Activated CD8-positive, alpha-beta memory T cell treated with anti-CD3 and anti-CD28 coated beads, Interleukin-2, amount 50 U/mL, for 48 hours (primary cell): ENCODE measurements around the gene PSKH1.

Source experiments
- DNase-seq: peaks from one replicate; pipeline ENCODE4 v3.0.0-alpha.2; 2020

PSKH1 gene

DNA sequence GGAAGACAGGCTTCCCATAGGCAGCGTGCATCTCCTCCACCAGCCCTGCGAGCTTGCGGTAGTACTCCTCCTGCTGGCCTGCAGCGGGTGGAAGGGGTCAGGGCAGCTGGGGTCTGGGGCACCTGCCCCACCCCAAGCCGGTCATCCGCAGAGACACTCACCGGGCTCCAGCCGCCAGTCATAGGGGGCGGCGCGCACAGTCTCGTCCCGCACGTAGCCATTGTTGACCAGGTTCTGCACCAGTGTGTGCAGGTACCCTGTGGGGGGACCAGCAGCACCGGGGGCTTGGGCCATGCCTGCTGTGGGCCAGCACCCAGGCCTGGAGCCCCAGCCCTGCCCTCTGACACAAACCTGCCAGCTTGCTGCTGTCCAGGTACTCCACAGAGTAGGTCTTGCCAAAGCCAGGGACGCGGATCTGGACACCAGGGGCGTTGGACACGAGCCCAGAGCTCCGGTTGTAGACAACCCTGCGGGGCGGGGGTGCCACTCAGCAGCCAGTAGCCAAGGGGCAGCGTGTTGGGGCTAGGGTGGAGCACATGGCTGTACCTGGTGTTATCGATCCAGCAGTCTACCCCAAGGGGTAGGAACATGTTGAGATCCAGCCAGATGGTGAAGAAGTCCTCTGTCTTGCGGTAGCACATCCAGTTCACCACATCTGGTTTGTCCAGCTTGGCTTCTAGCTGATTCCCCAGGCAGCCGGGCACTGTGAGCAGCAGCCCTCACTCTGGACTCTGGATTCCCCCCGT, 49.6 kb downstream of the PSKH1 start:
- no peak for DNase-seq

DNA sequence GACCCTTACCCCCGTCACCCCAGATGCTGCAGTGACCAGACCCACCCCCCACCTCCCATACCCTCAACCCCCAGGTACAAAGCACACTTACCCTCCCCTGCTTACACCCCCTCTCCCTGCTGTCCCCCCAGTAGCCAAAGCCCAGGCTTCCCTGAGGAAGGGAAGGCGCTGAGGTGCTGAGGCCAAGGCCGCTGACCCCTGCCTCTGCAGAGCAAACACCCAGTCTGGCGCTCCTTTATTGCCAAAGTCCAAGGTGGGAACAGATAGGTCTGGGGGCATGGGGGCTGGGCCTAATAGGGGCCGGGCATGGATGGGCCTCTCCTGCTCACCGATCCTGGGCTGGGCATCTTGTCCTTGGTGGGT, 50.2 kb downstream of the PSKH1 start:
- no peak for DNase-seq

DNA sequence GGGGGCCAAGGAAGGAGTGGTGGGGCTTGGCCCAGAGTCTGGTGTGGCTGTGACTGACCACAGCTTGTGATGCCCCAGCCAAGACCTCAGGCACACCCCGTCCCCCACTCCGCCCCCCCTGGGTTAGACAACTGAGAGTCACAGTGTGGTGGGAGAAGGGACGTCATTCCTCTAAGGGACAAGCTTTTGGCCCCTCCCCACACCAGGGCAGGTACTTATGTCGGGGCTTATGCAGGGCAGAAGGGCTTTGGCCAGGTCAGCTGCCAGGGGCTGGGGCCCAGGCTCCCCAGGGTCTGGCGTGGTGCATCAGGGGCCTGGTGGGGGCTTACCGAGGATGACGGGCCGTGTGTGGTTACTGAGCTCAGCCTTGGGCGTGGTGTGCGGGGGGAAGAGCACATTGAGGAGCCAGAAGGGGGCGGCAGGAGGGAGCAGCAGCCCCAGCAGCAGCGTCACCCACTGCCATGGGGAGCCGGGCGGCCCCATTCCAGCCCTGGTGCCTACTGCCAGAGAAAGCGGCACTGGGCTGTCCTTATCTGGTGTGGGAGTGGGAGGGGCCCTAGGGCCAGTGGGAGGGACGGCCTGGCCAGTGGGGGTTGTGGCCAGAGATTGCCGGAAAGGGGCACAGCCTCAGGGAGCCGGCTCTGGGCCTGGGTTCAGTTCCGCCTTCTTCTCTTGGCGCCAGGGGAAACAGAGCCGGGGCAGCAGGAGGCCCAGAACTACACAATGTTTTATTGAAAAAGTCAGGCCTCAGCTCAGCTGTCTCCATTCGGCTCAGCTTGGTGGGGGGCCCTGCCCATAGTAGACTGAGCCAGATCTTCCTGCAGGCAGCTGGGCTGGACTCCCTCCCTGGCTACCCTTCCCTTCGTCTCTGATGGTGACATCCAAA, 50.8 kb downstream of the PSKH1 start, which contains the start of gene LCAT:
LCAT (minus strand) TSS at position 502 of the 886 bp plus-strand sequence; CDS start at position 483, 19 bp downstream.
- DNase-seq, result no peak

- DNase-seq, result no peak
Observed at GRCh38 chr16:67944690-67945391, 51.8 kb downstream of the PSKH1 start.

DNA sequence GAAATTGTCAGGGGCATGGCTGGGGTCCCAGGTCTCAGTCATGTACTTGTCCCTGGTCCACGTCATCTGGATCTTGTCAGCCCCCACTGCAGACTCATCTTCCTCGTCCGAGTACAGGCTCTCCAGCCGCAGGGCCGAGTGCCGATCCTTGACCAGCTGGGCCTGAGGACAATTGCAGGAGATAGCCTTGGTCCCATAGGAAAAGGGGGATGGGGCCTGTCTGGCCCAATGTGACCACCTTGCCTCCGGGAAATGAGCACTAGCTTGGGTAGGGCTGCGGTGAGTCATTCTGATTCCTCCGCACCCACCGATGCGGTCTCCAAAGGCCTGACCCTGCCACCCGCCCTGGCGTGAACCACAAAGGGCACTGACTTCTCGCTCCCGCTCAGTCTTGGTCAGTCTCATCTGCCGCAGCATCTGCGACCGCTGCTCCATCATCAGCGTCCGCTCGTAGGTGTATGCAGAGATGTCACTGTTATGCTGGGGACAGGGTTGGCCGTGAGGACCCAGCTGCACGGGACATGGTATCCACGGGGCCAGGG, 52.4 kb downstream of the PSKH1 start:
- no peak for DNase-seq

GRCh38 chr16:67946128-67946569, 53.1 kb downstream of the PSKH1 start:
- no peak for DNase-seq

- no peak for DNase-seq
Observed at GRCh38 chr16:67946966-67947558, 54.0 kb downstream of the PSKH1 start.

- no peak for DNase-seq
Observed at GRCh38 chr16:67948015-67948414, 55.0 kb downstream of the PSKH1 start.

DNA sequence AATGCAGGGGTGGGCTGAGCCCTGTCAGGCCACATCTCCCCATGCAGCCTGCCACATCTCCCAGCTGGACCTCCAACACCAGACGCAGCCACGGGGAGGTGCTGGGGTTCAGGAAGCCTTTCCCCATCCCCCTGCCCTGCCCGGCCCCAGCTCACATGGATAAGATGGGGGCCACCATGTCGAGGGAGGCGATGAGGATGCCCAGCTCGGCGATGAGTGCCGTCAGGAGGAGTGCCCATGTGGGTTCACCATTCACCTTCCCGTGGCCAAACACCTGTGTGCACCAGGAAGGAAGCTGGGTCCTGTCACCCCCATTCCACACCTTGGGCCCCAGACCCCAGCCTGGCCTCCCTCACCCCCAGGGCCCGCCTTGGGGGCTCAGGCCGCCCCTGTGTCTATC, 56.6 kb downstream of the PSKH1 start:
- DNase-seq, result no peak

DNA sequence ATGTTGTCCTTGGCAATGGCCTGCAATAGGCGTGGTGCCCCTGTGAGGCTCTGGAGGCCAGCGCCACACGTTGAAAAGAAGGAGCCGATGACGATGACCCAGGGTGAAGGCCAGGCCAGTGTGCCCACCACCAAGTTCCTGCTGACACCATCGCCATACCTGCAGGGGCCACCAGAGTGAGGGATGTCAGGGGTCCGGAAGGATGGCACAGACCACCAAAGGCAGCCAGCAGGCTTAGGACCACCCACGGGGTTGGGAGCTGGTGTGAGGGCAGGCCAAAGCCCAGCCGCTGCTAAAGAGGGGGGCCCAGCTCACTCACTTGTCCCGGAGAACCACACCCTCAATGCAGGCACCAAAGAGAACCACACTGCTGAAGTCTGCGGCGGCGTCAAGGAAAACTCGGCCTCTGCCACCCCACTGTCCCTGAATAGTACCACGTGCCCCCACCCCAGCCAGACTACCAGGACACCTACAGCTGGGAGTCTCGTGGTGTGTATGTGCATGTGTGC, 57.3 kb downstream of the PSKH1 start:
- no peak for DNase-seq

DNA sequence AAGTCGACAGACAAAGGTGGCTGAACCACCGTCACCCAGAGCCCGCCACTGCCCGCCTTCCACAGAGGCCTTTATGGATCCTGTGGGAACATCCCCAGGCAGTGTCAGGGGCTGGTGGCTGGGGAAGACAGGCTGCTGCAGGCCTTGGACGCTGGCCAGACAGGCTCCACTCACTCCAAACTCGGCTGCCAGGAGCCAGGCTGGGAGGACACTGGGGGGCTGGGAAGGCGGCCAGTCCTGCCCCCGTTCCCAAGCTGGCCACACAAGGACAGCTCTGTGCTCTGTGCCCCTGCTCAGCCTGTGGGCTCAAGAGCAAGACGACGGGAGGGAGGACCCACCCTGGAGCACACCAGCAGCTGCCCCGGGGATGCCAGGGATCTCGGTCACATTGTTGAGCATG, 58.4 kb downstream of the PSKH1 start:
- no peak for DNase-seq

GRCh38 chr16:67953641-67954375, 60.8 kb downstream of the PSKH1 start:
- DNase-seq, result no peak

- DNase-seq, result no peak
Observed at GRCh38 chr16:67954421-67955196, 61.6 kb downstream of the PSKH1 start.

GRCh38 chr16:67957622-67958021, 64.6 kb downstream of the PSKH1 start:
- no peak for DNase-seq

DNA sequence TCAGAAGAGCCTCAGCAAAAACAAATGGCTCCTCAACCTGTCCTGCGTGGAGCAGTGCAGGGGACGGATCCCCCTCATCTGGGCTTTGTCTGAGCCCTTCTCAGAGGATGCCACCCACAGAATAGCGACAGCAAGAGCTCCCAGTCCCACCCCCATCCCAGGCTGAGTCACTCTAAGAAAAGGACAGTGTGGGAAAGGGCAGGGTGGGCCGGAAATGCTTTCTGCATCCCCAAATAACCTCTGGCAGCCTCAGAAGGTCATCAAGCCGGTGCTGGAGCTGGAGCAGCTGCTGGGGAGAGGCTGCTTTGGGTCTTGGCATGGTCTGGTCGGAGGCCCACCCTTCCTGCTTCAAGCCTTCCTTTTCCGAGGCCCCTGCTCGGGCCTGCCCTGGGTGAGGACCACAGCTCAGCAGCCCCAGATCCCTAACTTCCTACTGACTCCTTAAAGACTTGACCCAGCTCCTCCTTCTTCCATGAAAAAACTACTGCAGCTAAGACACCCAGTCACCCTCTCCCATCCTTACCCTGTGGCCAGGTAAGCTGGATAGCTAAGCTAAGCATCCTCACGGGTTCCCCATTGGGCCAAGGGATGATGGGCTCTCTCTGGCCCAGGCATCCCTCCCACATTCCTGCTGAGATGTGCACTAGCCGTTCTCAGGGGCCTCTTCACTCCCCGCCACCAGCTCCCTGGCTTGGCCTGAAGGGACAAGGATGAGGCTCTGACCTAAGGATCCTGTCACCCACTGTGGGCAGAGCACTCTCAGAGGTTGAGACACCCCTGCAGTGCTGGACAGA, 66.7 kb downstream of the PSKH1 start:
- no peak for DNase-seq

DNA sequence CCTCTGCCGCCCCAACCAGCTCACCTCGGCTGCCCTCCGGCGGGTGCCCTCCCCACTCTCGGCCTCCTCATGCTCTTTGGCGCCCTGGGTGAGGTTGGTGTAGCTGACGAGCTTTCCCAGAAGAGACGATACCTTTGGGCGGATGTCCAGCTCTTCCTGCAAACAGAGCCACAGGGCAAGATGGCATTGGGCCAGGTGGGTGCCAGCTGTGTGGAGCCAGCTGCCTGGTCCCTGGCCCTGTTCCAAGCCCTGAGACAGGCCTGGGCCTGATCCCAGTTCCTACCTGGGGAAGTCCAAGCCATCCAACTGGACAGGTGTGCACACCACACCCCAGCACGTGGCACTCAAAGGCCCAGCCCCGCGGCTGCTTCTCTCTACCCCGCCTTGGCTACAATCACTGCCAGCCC, 68.5 kb downstream of the PSKH1 start:
- no peak for DNase-seq

DNA sequence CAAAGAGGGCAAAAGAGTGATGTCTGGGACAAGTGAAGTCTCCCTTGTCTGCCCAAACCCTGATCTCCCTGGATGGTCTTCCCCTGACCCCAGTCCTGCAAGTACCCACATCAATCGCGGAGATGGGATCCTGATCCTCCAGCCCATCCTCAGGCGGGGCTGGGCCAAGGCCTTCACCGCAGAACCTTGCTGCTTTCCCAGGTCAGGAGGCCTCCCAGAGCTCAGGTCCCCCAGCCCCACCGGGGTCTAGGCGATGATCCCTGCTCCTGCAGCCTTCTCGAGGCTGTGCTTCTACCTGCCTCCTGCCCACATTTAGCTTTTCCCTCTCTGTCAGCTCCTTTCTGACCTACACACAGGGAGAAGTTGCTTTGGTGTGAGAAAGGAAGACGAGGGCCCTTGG, 69.1 kb downstream of the PSKH1 start:
- DNase-seq, result no peak

DNA sequence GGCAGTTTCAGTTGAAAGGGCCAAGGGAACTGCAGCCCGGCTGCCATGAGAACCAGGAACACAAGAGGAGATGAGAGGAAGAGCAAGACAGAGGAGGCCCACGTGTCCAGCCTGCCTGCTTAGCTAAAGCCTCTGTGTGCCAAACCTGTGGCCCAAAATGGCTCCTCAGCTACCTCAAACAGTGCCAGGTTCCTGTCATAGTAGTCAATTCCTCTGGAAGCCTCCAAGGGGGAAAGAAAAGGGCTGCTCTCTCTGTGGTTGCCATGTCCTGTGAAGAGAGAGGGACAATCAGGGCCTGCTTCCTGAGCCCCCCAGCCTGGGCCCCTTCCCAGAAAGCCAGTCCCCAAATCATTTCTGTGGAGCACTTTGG, 70.2 kb downstream of the PSKH1 start:
- DNase-seq, result no peak

- no peak for DNase-seq
Observed at GRCh38 chr16:67963662-67964321, 70.7 kb downstream of the PSKH1 start.
